ENCODE measurements around the gene AMER3. TPM values are rescaled to one million over a fixed set of nuclear protein-coding genes. Genes with fewer than 3 reads are reported as not detected.

AMER3 gene
- total RNA-seq, 1 donor from 2014 or later, result 32.8 TPM

GRCh38 chr2:130786076-130786475 lies 30.7 kb downstream of the AMER3 start:
- DNase-seq, result no peak

- no peak for DNase-seq
Observed at GRCh38 chr2:130787841-130788240, 32.5 kb downstream of the AMER3 start.

- no peak for DNase-seq
Observed at GRCh38 chr2:130790312-130790711, 35.0 kb downstream of the AMER3 start.

GRCh38 chr2:130790804-130791616 lies 35.7 kb downstream of the AMER3 start:
- no peak for DNase-seq

- DNase-seq, result no peak
Observed at GRCh38 chr2:130791617-130791939, 36.2 kb downstream of the AMER3 start.

GRCh38 chr2:130795431-130795830 lies 40.1 kb downstream of the AMER3 start:
- DNase-seq, result no peak

GRCh38 chr2:130796290-130796689 lies 41.0 kb downstream of the AMER3 start:
- DNase-seq, result no peak

GRCh38 chr2:130797493-130798435 lies 42.4 kb downstream of the AMER3 start:
- DNase-seq, result peak; percentile 79

- DNase-seq, result no peak
Observed at GRCh38 chr2:130798472-130799218, 43.3 kb downstream of the AMER3 start.

- DNase-seq, result no peak
Observed at GRCh38 chr2:130799295-130799694, 44.0 kb downstream of the AMER3 start.

- no peak for DNase-seq
Observed at GRCh38 chr2:130805613-130806012, 50.3 kb downstream of the AMER3 start.

- DNase-seq, result no peak
Observed at GRCh38 chr2:130806370-130806769, 51.0 kb downstream of the AMER3 start.

- no peak for DNase-seq
Observed at GRCh38 chr2:130807659-130808385, 52.5 kb downstream of the AMER3 start.

GRCh38 chr2:130808482-130809268 lies 53.3 kb downstream of the AMER3 start:
- no peak for DNase-seq

- no peak for DNase-seq
Observed at GRCh38 chr2:130810490-130810889, 55.1 kb downstream of the AMER3 start.

- DNase-seq, result no peak
Observed at GRCh38 chr2:130813722-130814121, 58.4 kb downstream of the AMER3 start.

- no peak for DNase-seq
Observed at GRCh38 chr2:130814931-130815680, 59.8 kb downstream of the AMER3 start.
